Calu3 (cell line): ENCODE measurements around the gene CNTROB. TPM values are rescaled to one million over a fixed set of nuclear protein-coding genes. Genes with fewer than 3 reads are reported as not detected.
A peak's percentile ranks its signal among the peaks of the same experiment; 100 is the strongest.

Source experiments
- BruUV-seq: library from RNA; stranded (reverse); fragments of 400-500 nt; replicated peaks from 2 replicates; lab custom pipeline; 2021; lab: Mats Ljungman, UMichigan
- CTCF ChIA-PET: fragments of 300-600 bp; sonication (Branson Sonifier 250); formaldehyde crosslinking; loops from one replicate; lab custom pipeline; 2022; ENCODE audit warnings: antibody characterized with exemption; lab: Charles Lee
- DNase-seq: peaks from one replicate; pipeline ENCODE4 v3.0.0; 2022
- H3K27ac Mint-ChIP-seq: one replicate; pipeline ENCODE4 v1.8.0; 2022; ENCODE audit warnings: mixed read lengths; ENCODE audit not compliant: unreplicated experiment
- H3K27me3 Mint-ChIP-seq: one replicate; pipeline ENCODE4 v1.8.0; 2022; ENCODE audit warnings: mixed read lengths; ENCODE audit not compliant: unreplicated experiment
- H3K36me3 Mint-ChIP-seq: one replicate; pipeline ENCODE4 v1.8.0; 2022; ENCODE audit warnings: mild to moderate bottlenecking, moderate library complexity, mixed read lengths; ENCODE audit not compliant: insufficient read depth, unreplicated experiment
- H3K4me1 Mint-ChIP-seq: one replicate; pipeline ENCODE4 v1.8.0; 2022; ENCODE audit warnings: mild to moderate bottlenecking, low read depth, mixed read lengths; ENCODE audit not compliant: unreplicated experiment
- H3K4me3 Mint-ChIP-seq: one replicate; pipeline ENCODE4 v1.8.0; 2022; ENCODE audit warnings: mild to moderate bottlenecking, low read depth, moderate library complexity, mixed read lengths; ENCODE audit not compliant: unreplicated experiment
- H3K9me3 Mint-ChIP-seq: one replicate; pipeline ENCODE4 v1.8.0; 2022; ENCODE audit warnings: low read depth, mixed read lengths; ENCODE audit not compliant: unreplicated experiment
- CTCF ChIP-seq: fragments of 200-600 bp; IDR thresholded peaks from one replicate; pipeline ENCODE4 v1.8.0; 2022; ENCODE audit warnings: antibody characterized with exemption; ENCODE audit not compliant: unreplicated experiment
- intact Hi-C: fragments of 100-400 bp; cut with micrococcal nuclease; formaldehyde crosslinking; loops from one replicate; pipeline ENCODE4 v1.10.0; 2022; ENCODE audit not compliant: unreplicated experiment
- total RNA-seq: library from RNA; stranded (reverse); gene quantifications from 2 replicates; pipeline ENCODE4 v1.2.3, GENCODE V29; 2022

The CNTROB gene
- total RNA-seq, 1 experiment from 2014 or later, result 28.2 TPM

GRCh38 chr17:7897773-7898172 lies 34.2 kb upstream of the CNTROB start:
- H3K4me1 Mint-ChIP-seq, result no peaks in the 10 kb centered on the region
- H3K27ac Mint-ChIP-seq, result no peak overlapping the region
- peaks cover 41% of the 10 kb centered on the region for H3K36me3 Mint-ChIP-seq
- DNase-seq, result no peak
- no peak for TF ChIP-seq CTCF
- intact Hi-C loops, result loop anchor here (5.0 kb wide), 1 partner anchor 35 kb away; no protein-coding TSS in a partner anchor
- no peaks in the 10 kb centered on the region for H3K27me3 Mint-ChIP-seq
- BruUV-seq, result no TSS peak
- CTCF ChIA-PET, result no interaction called here
- no peak overlapping the region for H3K4me3 Mint-ChIP-seq
- H3K9me3 Mint-ChIP-seq, result no peaks in the 10 kb centered on the region

GRCh38 chr17:7903154-7904103 lies 28.6 kb upstream of the CNTROB start:
- Mint-ChIP-seq H3K27ac (no peak overlapping the region), H3K27me3 (no peaks in the 10 kb centered on the region), H3K4me3 (no peak overlapping the region), H3K9me3 (no peaks in the 10 kb centered on the region), H3K4me1 (no peaks in the 10 kb centered on the region), H3K36me3 (peaks cover 30% of the 10 kb centered on the region)
- CTCF ChIA-PET, result no interaction called here
- TSS peak; percentile 32 for BruUV-seq
- no peak for TF ChIP-seq CTCF
- intact Hi-C loops, result no loop called here
- no peak for DNase-seq

- CTCF ChIA-PET, result no interaction called here
- DNase-seq, result no peak
- intact Hi-C loops, result no loop called here
- Mint-ChIP-seq H3K4me1 (no peaks in the 10 kb centered on the region), H3K27ac (no peak overlapping the region), H3K36me3 (peaks cover 7% of the 10 kb centered on the region), H3K9me3 (no peaks in the 10 kb centered on the region), H3K4me3 (no peak overlapping the region), H3K27me3 (no peaks in the 10 kb centered on the region)
- no peak for TF ChIP-seq CTCF
- BruUV-seq, result no TSS peak
Measured at GRCh38 chr17:7909089-7909488, 22.9 kb upstream of the CNTROB start.

- Mint-ChIP-seq H3K4me3 (no peak overlapping the region), H3K27me3 (no peaks in the 10 kb centered on the region), H3K36me3 (peaks cover 14% of the 10 kb centered on the region), H3K9me3 (no peaks in the 10 kb centered on the region), H3K4me1 (no peaks in the 10 kb centered on the region), H3K27ac (no peak overlapping the region)
- no TSS peak for BruUV-seq
- DNase-seq, result no peak
- CTCF ChIA-PET, result interaction anchor here (0.6 kb wide), 1 partner anchor 76 kb away, joined by 3 read pairs; the partner anchor contains the start of gene KDM6B
- TF ChIP-seq CTCF, result no peak
- intact Hi-C loops, result loop anchor here (10.0 kb wide), 1 partner anchor 135 kb away; no protein-coding TSS in a partner anchor
Measured at GRCh38 chr17:7910281-7910680, 21.7 kb upstream of the CNTROB start.
